Spleen (tissue), 7 donors: Measurements from ENCODE around the gene SPATA32.

Source experiments
- POLR2A ChIP-seq, 3 donors: fragments of 450-650 bp; IDR thresholded peaks; one replicate each; pipeline ENCODE4 v1.5.1; 2017; ENCODE audit warnings: antibody characterized with exemption in 3 of 3, mild to moderate bottlenecking in 1 of 3
- POLR2AphosphoS5 ChIP-seq, 3 donors: sonication (generic); formaldehyde crosslinking; IDR thresholded peaks; one replicate each; pipeline ENCODE4 v1.5.1; 2017; ENCODE audit warnings: antibody characterized with exemption in 3 of 3
- TF ChIP-seq, protein P1 (sequence below), 11 experiments: fragments of 200-600 bp in 7 of 11; fragments of 450-650 bp in 4 of 11; sonication (generic) in 4 of 11; IDR thresholded peaks in 8 of 11; conservative IDR thresholded peaks in 3 of 11; 1 replicate in 7 of 11; 2 replicates in 4 of 11; pipeline versions ENCODE4 v1.4.0 to v1.8.0; 2016 to 2021; ENCODE audit warnings: antibody characterized with exemption in 11 of 11, inconsistent platforms in 4 of 11, mild to moderate bottlenecking in 1 of 11
- donor health status: DM: no; HTN: no; CAD: no; lungs with moderate emphysema.
- donor health status: DM: no; HTN: no; CAD: no.
- donor health status: DM: no; HTN: no; CAD: no.

DNA sequence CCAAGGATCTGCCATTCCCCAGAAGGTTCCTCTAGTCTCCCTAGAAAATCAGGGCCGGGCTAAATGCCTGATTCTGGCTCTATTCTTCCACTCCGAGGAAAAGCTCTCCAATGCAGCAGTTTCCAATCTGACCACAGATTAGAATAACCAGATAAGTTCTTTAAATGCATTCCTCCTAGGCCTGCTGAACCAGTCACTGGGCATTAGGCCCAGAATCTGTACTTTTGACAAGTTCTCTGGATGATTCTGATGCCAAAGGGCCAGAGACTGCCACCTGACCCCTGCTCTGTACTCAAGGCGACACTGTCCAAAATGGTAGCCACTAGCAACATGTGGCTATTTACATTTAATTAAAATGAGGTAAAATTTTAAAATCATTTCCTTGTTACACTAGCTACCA is 32.6 kb upstream of the SPATA32 start:
- TF ChIP-seq, protein P1, sequence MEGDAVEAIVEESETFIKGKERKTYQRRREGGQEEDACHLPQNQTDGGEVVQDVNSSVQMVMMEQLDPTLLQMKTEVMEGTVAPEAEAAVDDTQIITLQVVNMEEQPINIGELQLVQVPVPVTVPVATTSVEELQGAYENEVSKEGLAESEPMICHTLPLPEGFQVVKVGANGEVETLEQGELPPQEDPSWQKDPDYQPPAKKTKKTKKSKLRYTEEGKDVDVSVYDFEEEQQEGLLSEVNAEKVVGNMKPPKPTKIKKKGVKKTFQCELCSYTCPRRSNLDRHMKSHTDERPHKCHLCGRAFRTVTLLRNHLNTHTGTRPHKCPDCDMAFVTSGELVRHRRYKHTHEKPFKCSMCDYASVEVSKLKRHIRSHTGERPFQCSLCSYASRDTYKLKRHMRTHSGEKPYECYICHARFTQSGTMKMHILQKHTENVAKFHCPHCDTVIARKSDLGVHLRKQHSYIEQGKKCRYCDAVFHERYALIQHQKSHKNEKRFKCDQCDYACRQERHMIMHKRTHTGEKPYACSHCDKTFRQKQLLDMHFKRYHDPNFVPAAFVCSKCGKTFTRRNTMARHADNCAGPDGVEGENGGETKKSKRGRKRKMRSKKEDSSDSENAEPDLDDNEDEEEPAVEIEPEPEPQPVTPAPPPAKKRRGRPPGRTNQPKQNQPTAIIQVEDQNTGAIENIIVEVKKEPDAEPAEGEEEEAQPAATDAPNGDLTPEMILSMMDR (IDR thresholded peaks at IDR 0.05 in 8 of 11, conservative IDR thresholded peaks at IDR 0.05 in 3 of 11), result no peak
- no peak for TF ChIP-seq POLR2A (IDR thresholded peaks at IDR 0.05)
- TF ChIP-seq POLR2AphosphoS5 (IDR thresholded peaks at IDR 0.05), result peak in 1 of 3 donors; percentile 15
